ENCODE data around the gene WSCD2. TPM values are rescaled to one million over a fixed set of nuclear protein-coding genes. Genes with fewer than 3 reads are reported as not detected.

The WSCD2 gene
- total RNA-seq, 1 donor from 2014 or later: 4.2 TPM

GRCh38 chr12:108172033-108172432 is 42.9 kb downstream of the WSCD2 start:
- H3K36me3 ChIP-seq: no peaks in the 10 kb centered on the region
- H3K9me3 ChIP-seq: no peaks in the 10 kb centered on the region
- H3K27me3 ChIP-seq: no peaks in the 10 kb centered on the region
- TF ChIP-seq POLR2AphosphoS5 (IDR thresholded peaks at IDR 0.05; ENCODE audit: insufficient read depth in 1 of 2, low read depth in 1 of 2) (no peak), CTCF (IDR thresholded peaks at IDR 0.05) (no peak), POLR2A (IDR thresholded peaks at IDR 0.05) (no peak)
- H3K27ac ChIP-seq: no peak overlapping the region
- H3K4me1 ChIP-seq: no peaks in the 10 kb centered on the region
- intact Hi-C loops (cut with DNase I): no loop called here
- DNase-seq (ENCODE audit: extremely low spot score in 2 of 2): no peak
- no peak overlapping the region for H3K4me3 ChIP-seq

- no peak for DNase-seq (ENCODE audit: extremely low spot score in 2 of 2)
- no peaks in the 10 kb centered on the region for H3K36me3 ChIP-seq
- no peak overlapping the region for H3K4me3 ChIP-seq
- H3K27ac ChIP-seq: no peak overlapping the region
- H3K9me3 ChIP-seq: no peaks in the 10 kb centered on the region
- TF ChIP-seq POLR2A (IDR thresholded peaks at IDR 0.05) (no peak), POLR2AphosphoS5 (IDR thresholded peaks at IDR 0.05; ENCODE audit: insufficient read depth in 1 of 2, low read depth in 1 of 2) (no peak), CTCF (IDR thresholded peaks at IDR 0.05) (no peak)
- no peaks in the 10 kb centered on the region for H3K27me3 ChIP-seq
- H3K4me1 ChIP-seq: no peaks in the 10 kb centered on the region
- intact Hi-C loops (cut with DNase I): no loop called here
Observed at GRCh38 chr12:108173160-108173559, 44.1 kb downstream of the WSCD2 start.

GRCh38 chr12:108173892-108174291 is 44.8 kb downstream of the WSCD2 start:
- Histone ChIP-seq H3K9me3 (no peaks in the 10 kb centered on the region), H3K27ac (no peak overlapping the region), H3K36me3 (no peaks in the 10 kb centered on the region), H3K27me3 (no peaks in the 10 kb centered on the region), H3K4me3 (no peak overlapping the region), H3K4me1 (no peaks in the 10 kb centered on the region)
- no peak for TF ChIP-seq CTCF (IDR thresholded peaks at IDR 0.05)
- no peak for TF ChIP-seq POLR2AphosphoS5 (IDR thresholded peaks at IDR 0.05; ENCODE audit: insufficient read depth in 1 of 2, low read depth in 1 of 2)
- TF ChIP-seq POLR2A (IDR thresholded peaks at IDR 0.05): no peak
- intact Hi-C loops (cut with DNase I): no loop called here
- no peak for DNase-seq (ENCODE audit: extremely low spot score in 2 of 2)

GRCh38 chr12:108174641-108175040 is 45.6 kb downstream of the WSCD2 start:
- Histone ChIP-seq H3K27ac (no peak overlapping the region), H3K27me3 (no peaks in the 10 kb centered on the region), H3K4me3 (no peak overlapping the region), H3K4me1 (no peaks in the 10 kb centered on the region), H3K9me3 (no peaks in the 10 kb centered on the region), H3K36me3 (no peaks in the 10 kb centered on the region)
- intact Hi-C loops (cut with DNase I): no loop called here
- TF ChIP-seq POLR2AphosphoS5 (IDR thresholded peaks at IDR 0.05; ENCODE audit: insufficient read depth in 1 of 2, low read depth in 1 of 2) (no peak), CTCF (IDR thresholded peaks at IDR 0.05) (no peak), POLR2A (IDR thresholded peaks at IDR 0.05) (no peak)
- DNase-seq (ENCODE audit: extremely low spot score in 2 of 2): no peak

GRCh38 chr12:108175310-108175709 is 46.2 kb downstream of the WSCD2 start:
- Histone ChIP-seq H3K36me3 (no peaks in the 10 kb centered on the region), H3K4me3 (no peak overlapping the region), H3K4me1 (no peaks in the 10 kb centered on the region), H3K27ac (no peak overlapping the region), H3K27me3 (no peaks in the 10 kb centered on the region), H3K9me3 (no peaks in the 10 kb centered on the region)
- DNase-seq (ENCODE audit: extremely low spot score in 2 of 2): no peak
- TF ChIP-seq POLR2A (IDR thresholded peaks at IDR 0.05) (no peak), POLR2AphosphoS5 (IDR thresholded peaks at IDR 0.05; ENCODE audit: insufficient read depth in 1 of 2, low read depth in 1 of 2) (no peak), CTCF (IDR thresholded peaks at IDR 0.05) (no peak)
- intact Hi-C loops (cut with DNase I): no loop called here

Measured in vagina (tissue), 2 donors.